T-helper 17 cell (primary cell): Measurements from ENCODE around the gene PHACTR1. TPM values are rescaled to one million over a fixed set of nuclear protein-coding genes. Genes with fewer than 3 reads are reported as not detected.
A peak's percentile ranks its signal among the peaks of the same experiment; 100 is the strongest.
"Not testable (repeated sequence)": the region's sequence is repeated elsewhere in the genome, so short reads cannot be mapped to it uniquely, and the experiment has no call there.

ENCODE experiments used
- ATAC-seq: fragments of 150-1000 bp; cut with Tn5 transposase; 2 replicates; pipeline ENCODE4 v1.10.0; 2021; ENCODE audit warnings: mild to moderate bottlenecking, moderate library complexity
- DNase-seq, 3 donors: peaks; one replicate each; pipeline versions ENCODE4 v3.0.0 to v3.0.0-alpha.2; 2020 to 2021
- H3K9me3 ChIP-seq: one replicate; pipeline ENCODE4 v1.7.0; 2013; ENCODE audit warnings: low read length, mild to moderate bottlenecking; ENCODE audit not compliant: control insufficient read depth, poor library complexity, severe bottlenecking
- H3K27ac Mint-ChIP-seq: one replicate; pipeline ENCODE4 v1.8.0; 2022; ENCODE audit warnings: mild to moderate bottlenecking, moderate library complexity, mixed read lengths
- H3K27me3 Mint-ChIP-seq: one replicate; pipeline ENCODE4 v1.8.0; 2022; ENCODE audit warnings: mixed read lengths
- H3K36me3 Mint-ChIP-seq: one replicate; pipeline ENCODE4 v1.8.0; 2022; ENCODE audit warnings: low read depth, mixed read lengths
- H3K4me1 Mint-ChIP-seq: one replicate; pipeline ENCODE4 v1.8.0; 2022; ENCODE audit warnings: mild to moderate bottlenecking, mixed read lengths
- H3K4me3 Mint-ChIP-seq: one replicate; pipeline ENCODE4 v1.8.0; 2022; ENCODE audit warnings: mild to moderate bottlenecking, moderate library complexity, mixed read lengths
- total RNA-seq, 4 donors: library from RNA in 2 of 4; stranded (reverse) in 2 of 4; gene quantifications; one replicate each; pipeline ENCODE4 v1.2.3 and lab custom pipeline; 2022 to 2026

The PHACTR1 gene
- total RNA-seq, 2 donors from 2014 or later = 2.8 to 11.1 TPM

DNA sequence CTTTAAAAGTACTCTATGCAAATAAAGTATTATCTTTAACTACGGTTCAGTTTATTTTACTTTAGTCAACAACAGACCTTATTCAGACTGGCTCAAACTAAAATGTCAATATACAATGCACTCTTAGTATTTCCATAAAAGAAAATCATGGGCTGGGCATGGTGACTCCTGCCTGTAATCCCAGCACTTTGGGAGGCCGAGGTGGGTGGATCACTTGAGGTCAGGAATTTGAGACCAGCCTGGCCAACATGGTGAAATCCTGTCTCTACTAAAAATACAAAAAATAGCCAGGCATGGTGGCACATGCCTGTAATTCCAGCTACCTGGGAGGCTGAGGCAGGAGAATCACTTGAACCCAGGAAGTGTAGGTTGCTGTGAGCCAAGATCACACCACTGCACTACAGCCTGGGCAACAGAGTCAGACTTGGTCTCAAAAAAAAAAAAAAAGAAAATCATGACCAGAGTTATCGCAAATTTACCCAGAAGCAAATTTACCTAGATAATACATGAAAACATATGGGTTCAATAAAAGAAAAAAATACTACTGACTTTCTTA is 609.5 kb downstream of the PHACTR1 start:
- H3K4me3 Mint-ChIP-seq, H3K36me3 Mint-ChIP-seq, H3K27me3 Mint-ChIP-seq, DNase-seq, ATAC-seq, H3K9me3 ChIP-seq: not testable (repeated sequence)
- Mint-ChIP-seq H3K4me1 (peaks cover 14% of the 10 kb centered on the region), H3K27ac (peak overlapping the region; percentile 56)

DNA sequence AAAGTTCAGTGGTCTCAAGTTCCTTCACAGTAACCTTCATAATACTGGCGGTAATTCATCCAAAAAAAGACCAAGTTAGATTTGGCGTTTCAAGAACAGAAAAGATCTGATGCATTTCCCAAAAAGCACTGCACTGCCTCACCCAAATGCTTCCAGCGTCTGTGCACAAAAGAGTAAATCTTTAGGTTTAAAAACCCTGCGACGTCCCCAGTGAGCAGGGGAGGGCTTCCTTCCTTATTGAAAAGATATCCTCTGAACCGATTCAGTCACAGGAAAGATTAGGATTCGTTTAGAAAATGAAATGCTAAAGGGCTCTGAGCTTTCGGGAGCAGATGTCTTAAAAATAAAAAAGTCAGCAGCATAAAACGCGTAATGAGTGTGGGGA is 611.1 kb downstream of the PHACTR1 start:
- peak overlapping the region; percentile 89 for H3K4me3 Mint-ChIP-seq
- H3K36me3 Mint-ChIP-seq = no peaks in the 10 kb centered on the region
- no peaks in the 10 kb centered on the region for H3K27me3 Mint-ChIP-seq
- ATAC-seq (peak; percentile 11), DNase-seq (no peak)
- H3K4me1 Mint-ChIP-seq = peaks cover 10% of the 10 kb centered on the region
- no peaks in the 10 kb centered on the region for H3K9me3 ChIP-seq
- H3K27ac Mint-ChIP-seq = peak overlapping the region; percentile 95

DNA sequence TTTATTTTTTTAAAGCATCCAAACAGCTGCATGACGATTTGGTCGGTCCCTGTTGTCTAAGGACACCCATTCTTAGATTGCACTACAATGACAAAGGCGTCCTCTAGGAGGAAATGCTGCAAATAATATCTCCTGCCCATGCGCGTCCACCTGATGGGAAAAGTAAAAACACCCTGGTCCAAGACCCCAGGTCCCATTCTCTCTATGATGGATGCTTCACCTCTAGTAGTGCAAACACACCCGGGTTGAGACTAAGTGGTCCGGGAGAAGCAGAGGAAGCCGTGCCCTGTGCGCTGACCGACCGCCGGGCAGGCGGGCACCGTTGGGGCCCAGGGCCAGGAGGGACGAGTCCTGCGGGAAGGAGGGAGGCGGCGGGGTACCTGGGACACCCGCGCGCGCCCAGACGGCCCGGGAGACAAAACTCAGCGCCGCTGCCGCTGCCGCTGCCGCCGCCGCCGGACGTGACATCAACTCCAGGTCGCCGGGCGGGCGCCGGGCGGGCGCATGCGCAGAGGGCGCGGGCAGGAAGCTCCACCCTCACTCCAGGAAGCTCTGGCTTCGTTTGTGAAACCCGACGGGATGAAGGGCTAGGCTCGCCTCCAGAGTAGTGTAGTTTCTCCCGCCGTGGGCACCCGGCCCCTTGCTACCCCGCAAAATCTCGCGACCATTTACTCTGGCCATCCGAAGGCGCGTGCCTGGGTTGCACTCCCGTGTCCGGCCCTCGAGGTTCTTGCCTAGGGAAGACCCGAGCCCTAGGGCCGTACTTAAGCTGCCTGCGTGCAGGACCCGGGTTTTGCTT is 611.7 kb downstream of the PHACTR1 start, which contains the start of gene TBC1D7:
TSS of gene TBC1D7 (minus strand) at position 462 of the 799 bp plus-strand sequence. CDS start 1,639 bp downstream, outside the sequence.
- no peaks in the 10 kb centered on the region for H3K9me3 ChIP-seq
- DNase-seq (peak; percentile 86 to 95 (median 93)), ATAC-seq (peak; percentile 85)
- Mint-ChIP-seq H3K27ac (peak within 1 kb of the TSS; percentile 95), H3K4me1 (peaks cover 10% of the 10 kb centered on the region), H3K27me3 (peaks cover 2% of the 10 kb centered on the region), H3K36me3 (no peaks in the 10 kb centered on the region), H3K4me3 (peak within 1 kb of the TSS; percentile 89)

DNA sequence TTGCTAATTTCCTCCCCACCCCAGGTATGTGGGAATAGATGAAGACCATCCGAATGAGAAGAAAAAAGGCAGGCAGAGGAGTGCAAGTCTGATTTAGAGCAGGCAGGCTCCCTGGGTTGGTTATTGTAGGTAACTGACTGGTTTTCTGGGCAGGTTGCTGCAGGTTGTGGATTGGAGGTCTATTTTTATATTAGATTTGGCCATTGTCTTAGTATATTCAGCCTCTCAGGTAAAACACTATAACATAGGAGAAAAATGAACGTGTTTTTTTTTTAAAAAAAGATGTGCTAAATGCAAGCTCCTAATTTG is 612.3 kb downstream of the PHACTR1 start:
- no peak for ATAC-seq

DNA sequence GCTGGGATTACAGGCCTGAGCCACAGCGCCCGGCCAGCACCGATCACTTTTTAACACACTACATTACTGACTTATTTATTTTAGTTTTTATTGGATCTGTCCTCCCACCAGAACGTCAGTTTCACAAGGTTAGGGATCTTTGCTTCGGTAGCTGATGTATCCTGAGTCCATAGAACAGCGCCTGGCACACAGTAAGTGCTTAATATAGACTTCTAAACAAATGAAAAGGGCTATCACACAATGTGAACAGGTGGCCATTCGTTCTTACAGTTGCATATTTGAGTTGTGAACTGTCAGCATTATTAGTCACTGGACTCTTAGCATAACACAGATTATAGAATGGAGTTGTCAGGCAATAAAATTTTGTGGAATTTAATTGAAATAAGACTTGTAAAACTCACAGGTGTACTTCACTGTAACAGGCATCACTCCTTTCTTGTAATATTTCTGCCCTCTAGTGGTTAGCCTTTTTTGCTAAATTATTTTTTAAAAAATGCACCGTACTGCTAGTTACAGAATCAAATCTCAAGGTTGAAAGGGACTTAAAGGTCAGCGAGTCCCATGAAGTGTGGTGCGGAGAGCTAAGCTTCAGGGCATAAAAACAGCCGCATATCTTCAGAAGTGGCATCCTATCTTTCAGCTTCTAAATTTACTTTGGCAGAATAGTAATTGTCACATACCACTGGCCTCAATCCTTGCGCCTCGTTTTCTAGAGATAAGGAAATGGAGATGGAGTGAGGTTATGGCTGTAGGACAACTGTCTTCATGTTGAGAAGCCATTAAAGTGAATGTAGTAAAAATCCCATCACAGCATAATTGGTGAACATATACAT is 615.2 kb downstream of the PHACTR1 start:
- Mint-ChIP-seq H3K4me1 (peaks cover 14% of the 10 kb centered on the region), H3K4me3 (peak overlapping the region; percentile 25), H3K36me3 (no peaks in the 10 kb centered on the region), H3K27me3 (peaks cover 5% of the 10 kb centered on the region), H3K27ac (peak overlapping the region; percentile 59)
- ATAC-seq (no peak), DNase-seq (no peak)
- no peaks in the 10 kb centered on the region for H3K9me3 ChIP-seq

More for the DNA sequence above, 612.3 kb downstream of the PHACTR1 start:
- peaks cover 5% of the 10 kb centered on the region for H3K27me3 Mint-ChIP-seq
- H3K4me3 Mint-ChIP-seq = peak overlapping the region; percentile 89
- H3K9me3 ChIP-seq = no peaks in the 10 kb centered on the region
- H3K36me3 Mint-ChIP-seq = no peaks in the 10 kb centered on the region
- no peak for DNase-seq
- H3K27ac Mint-ChIP-seq = peak overlapping the region; percentile 95
- H3K4me1 Mint-ChIP-seq = peaks cover 10% of the 10 kb centered on the region

DNA sequence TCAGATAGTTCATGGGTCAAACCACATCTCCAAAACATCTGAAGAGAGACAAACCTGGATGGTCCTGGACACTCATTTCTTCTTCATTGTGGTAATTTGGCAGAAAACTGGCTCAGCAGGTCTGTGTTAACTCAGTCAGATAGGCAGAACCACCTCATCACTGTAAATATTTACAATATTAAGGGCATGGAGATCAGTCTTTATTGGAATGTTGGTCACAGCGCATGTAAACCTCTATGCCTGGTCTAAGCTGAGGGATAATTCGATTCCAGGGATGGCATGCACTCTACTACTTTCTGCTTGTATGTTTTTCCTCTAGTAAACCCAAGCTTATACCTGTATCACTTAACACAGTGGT is 615.8 kb downstream of the PHACTR1 start:
- Mint-ChIP-seq H3K27ac (no peak overlapping the region), H3K4me1 (peaks cover 14% of the 10 kb centered on the region), H3K36me3 (no peaks in the 10 kb centered on the region), H3K4me3 (no peak overlapping the region), H3K27me3 (peaks cover 5% of the 10 kb centered on the region)
- DNase-seq = no peak
- no peak for ATAC-seq
- H3K9me3 ChIP-seq = no peaks in the 10 kb centered on the region

DNA sequence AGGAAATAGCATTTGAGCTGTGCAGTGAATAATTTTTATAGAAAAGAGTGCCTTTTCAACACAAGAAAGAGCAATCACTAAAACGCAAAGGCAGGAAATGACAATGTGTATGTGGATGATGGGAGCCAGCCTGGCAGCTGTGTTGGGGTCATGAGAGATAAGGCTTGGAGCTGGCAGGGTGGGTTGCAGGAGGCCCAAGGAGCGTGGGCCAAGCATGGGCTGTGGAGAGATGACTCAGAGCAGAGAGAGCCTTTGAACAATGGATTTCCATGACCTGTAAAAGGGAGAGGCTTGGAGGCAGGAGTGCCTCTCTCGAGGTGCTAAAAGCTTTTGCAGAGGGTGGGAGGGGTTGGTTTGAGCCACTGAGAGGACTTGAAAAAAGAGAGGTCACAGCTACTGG is 618.4 kb downstream of the PHACTR1 start:
- H3K9me3 ChIP-seq = no peaks in the 10 kb centered on the region
- Mint-ChIP-seq H3K27ac (no peak overlapping the region), H3K4me3 (no peak overlapping the region), H3K36me3 (no peaks in the 10 kb centered on the region), H3K27me3 (peaks cover 7% of the 10 kb centered on the region), H3K4me1 (peaks cover 4% of the 10 kb centered on the region)
- no peak for ATAC-seq
- no peak for DNase-seq

DNA sequence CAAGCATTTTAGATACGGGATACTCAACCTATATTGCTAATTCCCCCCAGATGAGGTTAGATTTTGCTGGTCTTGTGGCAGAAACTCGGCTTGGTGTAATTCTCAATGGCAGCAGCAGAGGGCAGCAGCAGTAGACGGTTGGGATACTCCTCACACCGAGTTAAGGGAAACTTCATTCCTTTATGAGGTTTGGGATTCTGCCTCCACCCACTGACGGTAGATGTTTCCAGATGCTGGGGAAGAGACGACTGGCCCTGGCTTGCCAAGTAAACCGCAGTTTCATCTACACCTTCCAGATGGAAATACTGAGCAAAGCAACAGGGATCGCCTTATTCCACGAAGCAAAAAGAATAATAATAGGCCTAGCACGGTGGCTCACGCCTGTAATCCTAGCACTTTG is 620.0 kb downstream of the PHACTR1 start:
- DNase-seq (peak; percentile 51 to 69 (median 51)), ATAC-seq (peak; percentile 84)
- Mint-ChIP-seq H3K27me3 (peaks cover 10% of the 10 kb centered on the region), H3K36me3 (no peaks in the 10 kb centered on the region), H3K4me3 (no peak overlapping the region), H3K4me1 (peaks cover 6% of the 10 kb centered on the region), H3K27ac (no peak overlapping the region)
- H3K9me3 ChIP-seq = no peaks in the 10 kb centered on the region

DNA sequence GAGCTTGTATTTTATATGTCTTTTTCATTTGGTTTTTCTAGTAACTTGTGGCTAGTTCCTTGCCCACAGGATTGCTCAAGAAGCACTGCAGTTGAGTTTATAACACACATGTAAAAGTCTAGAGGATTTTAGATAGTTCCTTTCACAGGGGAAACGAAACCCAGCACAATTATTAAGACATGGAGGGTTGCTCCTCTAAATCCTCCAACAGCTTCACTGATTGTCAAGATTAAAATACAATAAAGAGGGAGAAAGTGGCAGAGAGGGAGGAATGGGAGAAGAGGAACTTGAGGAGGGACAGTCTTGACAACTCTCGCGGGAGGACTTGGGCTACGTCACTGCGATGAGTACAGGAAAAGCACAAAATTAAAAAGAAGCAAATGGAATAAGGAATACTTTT is 621.5 kb downstream of the PHACTR1 start:
- Mint-ChIP-seq H3K36me3 (no peaks in the 10 kb centered on the region), H3K27ac (no peak overlapping the region), H3K27me3 (peaks cover 10% of the 10 kb centered on the region), H3K4me3 (no peak overlapping the region), H3K4me1 (peaks cover 6% of the 10 kb centered on the region)
- ATAC-seq (no peak), DNase-seq (no peak)
- H3K9me3 ChIP-seq = no peaks in the 10 kb centered on the region
